GM23338 (cell line): ENCODE results near the gene SPG7. TPM values are rescaled to one million over a fixed set of nuclear protein-coding genes. Genes with fewer than 3 reads are reported as not detected.

Experiments used
- ATAC-seq: fragments of 200-7000 bp; cut with Tn5 transposase; 3 replicates; pipeline ENCODE4 v1.9.1; 2020
- DNase-seq: peaks from one replicate; pipeline ENCODE4 v3.0.0-alpha.2; 2015; ENCODE audit warnings: low spot score
- H2AFZ ChIP-seq: fragments of 200-600 bp; sonication (generic); 2 replicates; pipeline ENCODE4 v1.8.0; 2016; ENCODE audit warnings: antibody characterized with exemption, mild to moderate bottlenecking, moderate library complexity
- H3F3A ChIP-seq: fragments of 200-600 bp; sonication (generic); replicated peaks from 2 replicates; pipeline ENCODE4 v1.8.0; 2017; ENCODE audit warnings: antibody characterized with exemption, mixed run types, low read depth
- H3K27ac ChIP-seq: fragments of 200-600 bp; sonication (generic); 2 replicates; pipeline ENCODE4 v1.6.1; 2016; ENCODE audit warnings: low read depth
- H3K27me3 ChIP-seq: fragments of 200-600 bp; sonication (generic); 2 replicates; pipeline ENCODE4 v1.8.0; 2016; ENCODE audit warnings: mild to moderate bottlenecking, mixed run types, moderate library complexity; ENCODE audit not compliant: insufficient read depth
- H3K36me3 ChIP-seq: fragments of 200-600 bp; sonication (generic); 2 replicates; pipeline ENCODE4 v1.8.0; 2016; ENCODE audit warnings: mild to moderate bottlenecking; ENCODE audit not compliant: insufficient read depth
- H3K4me1 ChIP-seq: fragments of 200-600 bp; sonication (generic); 2 replicates; pipeline ENCODE4 v1.8.0; 2016; ENCODE audit warnings: mild to moderate bottlenecking, moderate library complexity; ENCODE audit not compliant: insufficient read depth
- H3K4me2 ChIP-seq: fragments of 200-600 bp; sonication (generic); 2 replicates; pipeline ENCODE4 v1.7.1; 2017; ENCODE audit warnings: mixed run types
- H3K4me3 ChIP-seq: fragments of 200-600 bp; sonication (generic); 2 replicates; pipeline ENCODE4 v1.6.1; 2016; ENCODE audit warnings: mixed run types
- H3K79me2 ChIP-seq: fragments of 200-600 bp; sonication (generic); replicated peaks from 2 replicates; pipeline ENCODE4 v1.8.0; 2017; ENCODE audit warnings: mild to moderate bottlenecking; ENCODE audit not compliant: insufficient read depth
- H3K9me2 ChIP-seq: fragments of 200-600 bp; sonication (generic); 2 replicates; pipeline ENCODE4 v1.8.0; 2017; ENCODE audit not compliant: insufficient read depth
- H4K20me1 ChIP-seq: fragments of 200-600 bp; sonication (generic); replicated peaks from 2 replicates; pipeline ENCODE4 v1.8.0; 2017; ENCODE audit warnings: mild to moderate bottlenecking; ENCODE audit not compliant: insufficient read depth
- H3K27ac Mint-ChIP-seq: 2 replicates; pipeline ENCODE4 v1.8.0; 2020; ENCODE audit warnings: inconsistent platforms, mild to moderate bottlenecking, moderate library complexity, mixed read lengths
- H3K27me3 Mint-ChIP-seq: 3 replicates; pipeline ENCODE4 v1.8.0; 2022; ENCODE audit warnings: low read depth, mild to moderate bottlenecking, moderate library complexity, mixed read lengths, inconsistent platforms; ENCODE audit not compliant: insufficient read depth, poor library complexity
- H3K36me3 Mint-ChIP-seq: 3 replicates; pipeline ENCODE4 v1.8.0; 2021; ENCODE audit warnings: low read depth, mild to moderate bottlenecking, inconsistent platforms, moderate library complexity, mixed read lengths
- H3K4me1 Mint-ChIP-seq: 3 replicates; pipeline ENCODE4 v1.8.0; 2020; ENCODE audit warnings: mild to moderate bottlenecking, inconsistent platforms, mixed read lengths
- H3K4me3 Mint-ChIP-seq: 3 replicates; pipeline ENCODE4 v1.8.0; 2021; ENCODE audit warnings: moderate library complexity, mild to moderate bottlenecking, inconsistent platforms, mixed read lengths
- H3K9me3 Mint-ChIP-seq: 3 replicates; pipeline ENCODE4 v1.8.0; 2020; ENCODE audit warnings: moderate library complexity, mild to moderate bottlenecking, inconsistent platforms, mixed read lengths
- CREB1 ChIP-seq: fragments of 250-450 bp; sonication (Bioruptor Pico); IDR thresholded peaks from 2 replicates; pipeline ENCODE4 v1.5.0; 2020; ENCODE audit warnings: low read depth, mild to moderate bottlenecking, moderate library complexity
- ETS1 ChIP-seq: IDR thresholded peaks from 2 replicates; pipeline ENCODE4 v1.6.1; 2016; ENCODE audit warnings: antibody characterized with exemption
- EZH2 ChIP-seq: fragments of 200-600 bp; sonication (generic); IDR thresholded peaks from one replicate; pipeline ENCODE4 v1.8.0; 2017; ENCODE audit warnings: antibody characterized with exemption, mild to moderate bottlenecking, low read depth; ENCODE audit not compliant: unreplicated experiment
- EZH2phosphoT487 ChIP-seq: fragments of 200-600 bp; sonication (generic); IDR thresholded peaks from one replicate; pipeline ENCODE4 v1.8.1; 2018; ENCODE audit warnings: antibody characterized with exemption; ENCODE audit not compliant: unreplicated experiment
- JUNB ChIP-seq: IDR thresholded peaks from one replicate; pipeline ENCODE4 v1.6.1; 2016; ENCODE audit warnings: antibody characterized with exemption; ENCODE audit not compliant: unreplicated experiment
- NANOG ChIP-seq: IDR thresholded peaks from 2 replicates; pipeline ENCODE4 v1.6.1; 2016; ENCODE audit warnings: antibody characterized with exemption, borderline replicate concordance
- POLR2AphosphoS5 ChIP-seq: IDR thresholded peaks from 2 replicates; pipeline ENCODE4 v1.6.1; 2016; ENCODE audit warnings: antibody characterized with exemption, low read depth
- REST ChIP-seq: IDR thresholded peaks from one replicate; pipeline ENCODE4 v1.6.1; 2018; ENCODE audit warnings: antibody characterized with exemption; ENCODE audit not compliant: unreplicated experiment
- STAT1 ChIP-seq: IDR thresholded peaks from one replicate; pipeline ENCODE4 v1.6.1; 2016; ENCODE audit warnings: antibody characterized with exemption; ENCODE audit not compliant: unreplicated experiment
- ZNF114 ChIP-seq: fragments of 250-450 bp; sonication (Bioruptor Pico); IDR thresholded peaks from 2 replicates; pipeline ENCODE4 v1.5.0; 2020; ENCODE audit warnings: mild to moderate bottlenecking, moderate library complexity
- ZNF331 ChIP-seq: fragments of 250-450 bp; sonication (Bioruptor Pico); IDR thresholded peaks from 2 replicates; pipeline ENCODE4 v1.5.0; 2020; ENCODE audit warnings: low read depth, mild to moderate bottlenecking, moderate library complexity
- ZNF462 ChIP-seq: fragments of 250-450 bp; sonication (Bioruptor Pico); IDR thresholded peaks from 2 replicates; pipeline ENCODE4 v1.5.0; 2020; ENCODE audit warnings: mild to moderate bottlenecking, moderate library complexity
- polyA plus RNA-seq: library from polyadenylated mRNA; unstranded; fragments of >200 nt; fragmentation: Nextera tagmentation; extraction: Ambion mirVana; gene quantifications from 2 replicates; pipeline ENCODE4 v1.2.1, GENCODE V29; 2016
- total RNA-seq: library from RNA; depleted of rRNA; stranded (reverse); fragments of >200 nt; shearing (Covaris generic); gene quantifications from 2 replicates; pipeline ENCODE4 v1.2.3, GENCODE V29; 2014
- TF ChIP-seq, protein P1 (sequence below), 2 experiments: fragments of 200-600 bp in 1 of 2; sonication (generic) in 1 of 2; conservative IDR thresholded peaks; 2 replicates each; pipeline versions ENCODE4 v1.5.1 to v1.6.1; 2016 to 2017; ENCODE audit warnings: antibody characterized with exemption in 2 of 2, low read depth in 2 of 2, mild to moderate bottlenecking in 2 of 2, moderate library complexity in 1 of 2

SPG7 gene
- total and polyA plus RNA-seq, 2 experiments from 2014 or later, result 77.1 to 267 TPM

- Mint-ChIP-seq H3K4me1 (no peaks in the 10 kb centered on the region; the same call in 2 of the 3 replicates), H3K27me3 (peaks cover 7% of the 10 kb centered on the region), H3K4me3 (no peak overlapping the region), H3K9me3 (no peaks in the 10 kb centered on the region; the same call in 2 of the 3 replicates), H3K27ac (no peak overlapping the region), H3K36me3 (peaks cover 11% of the 10 kb centered on the region)
- DNase-seq (no peak), ATAC-seq (no peak)
- no peak overlapping the region for H3K4me3 ChIP-seq
- no peak overlapping the region for H3K4me2 ChIP-seq
- no peak overlapping the region for H2AFZ ChIP-seq
- peaks cover 8% of the 10 kb centered on the region; the same call in 1 of the 2 replicates for H3F3A ChIP-seq
- no peaks in the 10 kb centered on the region for H3K9me2 ChIP-seq
- H3K79me2 ChIP-seq, result no peaks in the 10 kb centered on the region
- H4K20me1 ChIP-seq, result no peaks in the 10 kb centered on the region
- H3K36me3 ChIP-seq, result no peaks in the 10 kb centered on the region
- TF ChIP-seq ETS1 (no peak), ZNF114 (no peak), CREB1 (CRISPR knock-in tag) (no peak), EZH2 (no peak), EZH2phosphoT487 (no peak), STAT1 (no peak), POLR2AphosphoS5 (no peak), ZNF331 (CRISPR knock-in tag) (no peak), REST (no peak), JUNB (no peak), NANOG (no peak), ZNF462 (no peak)
- TF ChIP-seq, protein P1, sequence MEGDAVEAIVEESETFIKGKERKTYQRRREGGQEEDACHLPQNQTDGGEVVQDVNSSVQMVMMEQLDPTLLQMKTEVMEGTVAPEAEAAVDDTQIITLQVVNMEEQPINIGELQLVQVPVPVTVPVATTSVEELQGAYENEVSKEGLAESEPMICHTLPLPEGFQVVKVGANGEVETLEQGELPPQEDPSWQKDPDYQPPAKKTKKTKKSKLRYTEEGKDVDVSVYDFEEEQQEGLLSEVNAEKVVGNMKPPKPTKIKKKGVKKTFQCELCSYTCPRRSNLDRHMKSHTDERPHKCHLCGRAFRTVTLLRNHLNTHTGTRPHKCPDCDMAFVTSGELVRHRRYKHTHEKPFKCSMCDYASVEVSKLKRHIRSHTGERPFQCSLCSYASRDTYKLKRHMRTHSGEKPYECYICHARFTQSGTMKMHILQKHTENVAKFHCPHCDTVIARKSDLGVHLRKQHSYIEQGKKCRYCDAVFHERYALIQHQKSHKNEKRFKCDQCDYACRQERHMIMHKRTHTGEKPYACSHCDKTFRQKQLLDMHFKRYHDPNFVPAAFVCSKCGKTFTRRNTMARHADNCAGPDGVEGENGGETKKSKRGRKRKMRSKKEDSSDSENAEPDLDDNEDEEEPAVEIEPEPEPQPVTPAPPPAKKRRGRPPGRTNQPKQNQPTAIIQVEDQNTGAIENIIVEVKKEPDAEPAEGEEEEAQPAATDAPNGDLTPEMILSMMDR (conservative IDR thresholded peaks at IDR 0.05; ENCODE audit: low read depth in 2 of 2), result no peak
- H3K27ac ChIP-seq, result no peak overlapping the region
- H3K4me1 ChIP-seq, result no peaks in the 10 kb centered on the region
- peaks cover 12% of the 10 kb centered on the region for H3K27me3 ChIP-seq
These were observed 73.0 kb downstream of the SPG7 start for GRCh38 chr16:89581045-89581695.
